Chondrocyte (in vitro differentiated cells): ENCODE results near the gene SPTBN4. TPM values are rescaled to one million over a fixed set of nuclear protein-coding genes. Genes with fewer than 3 reads are reported as not detected.
"Not testable (repeated sequence)": the region's sequence is repeated elsewhere in the genome, so short reads cannot be mapped to it uniquely, and the experiment has no call there.

ENCODE experiments used
- DNase-seq: peaks from one replicate; pipeline ENCODE4 v3.0.0; 2021; ENCODE audit warnings: mixed read lengths, low spot score
- H3K27ac Mint-ChIP-seq: one replicate; pipeline ENCODE4 v1.8.0; 2021; ENCODE audit warnings: mild to moderate bottlenecking, moderate library complexity, mixed read lengths; ENCODE audit not compliant: unreplicated experiment
- H3K27me3 Mint-ChIP-seq: 2 replicates; pipeline ENCODE4 v1.8.0; 2021; ENCODE audit warnings: low read depth, mixed read lengths
- H3K36me3 Mint-ChIP-seq: 2 replicates; pipeline ENCODE4 v1.8.0; 2021; ENCODE audit warnings: low read depth, mixed read lengths
- H3K4me1 Mint-ChIP-seq: 2 replicates; pipeline ENCODE4 v1.8.0; 2021; ENCODE audit warnings: low read depth, mild to moderate bottlenecking, mixed read lengths
- H3K4me3 Mint-ChIP-seq: one replicate; pipeline ENCODE4 v1.8.0; 2021; ENCODE audit warnings: mild to moderate bottlenecking, moderate library complexity, mixed read lengths; ENCODE audit not compliant: unreplicated experiment
- H3K9me3 Mint-ChIP-seq: 2 replicates; pipeline ENCODE4 v1.8.0; 2021; ENCODE audit warnings: low read depth, mixed read lengths
- CTCF ChIP-seq: fragments of 200-600 bp; sonication (generic); IDR thresholded peaks from 2 replicates; pipeline ENCODE4 v1.5.0; 2021; ENCODE audit warnings: antibody characterized with exemption, mild to moderate bottlenecking, moderate library complexity
- total RNA-seq: library from RNA; stranded (reverse); gene quantifications from 3 replicates; pipeline ENCODE4 v1.2.1, GENCODE V29; 2021

The SPTBN4 gene
- total RNA-seq, 1 donor from 2014 or later = 2.5 TPM

- Mint-ChIP-seq H3K27me3 (peaks cover 28% of the 10 kb centered on the region), H3K27ac (no peak overlapping the region), H3K36me3 (peaks cover 3% of the 10 kb centered on the region), H3K9me3 (no peaks in the 10 kb centered on the region), H3K4me1 (no peaks in the 10 kb centered on the region), H3K4me3 (no peak overlapping the region)
- no peak for DNase-seq
- TF ChIP-seq CTCF = no peak
These were observed 32.5 kb downstream of the SPTBN4 start for GRCh38 chr19:40499320-40499719.

- peaks cover 31% of the 10 kb centered on the region for H3K27me3 Mint-ChIP-seq
- not testable (repeated sequence) for H3K27ac Mint-ChIP-seq
These were observed 34.1 kb downstream of the SPTBN4 start for GRCh38 chr19:40500678-40501530.

GRCh38 chr19:40501599-40501998 lies 34.8 kb downstream of the SPTBN4 start:
- Mint-ChIP-seq H3K36me3 (peaks cover 4% of the 10 kb centered on the region), H3K4me1 (no peaks in the 10 kb centered on the region), H3K9me3 (no peaks in the 10 kb centered on the region), H3K4me3 (no peak overlapping the region), H3K27me3 (peaks cover 36% of the 10 kb centered on the region), H3K27ac (no peak overlapping the region)
- no peak for DNase-seq
- no peak for TF ChIP-seq CTCF

More at GRCh38 chr19:40500678-40501530, 34.1 kb downstream of the SPTBN4 start:
- not testable (repeated sequence) for H3K9me3 Mint-ChIP-seq, H3K4me3 Mint-ChIP-seq, DNase-seq, H3K4me1 Mint-ChIP-seq, H3K36me3 Mint-ChIP-seq

GRCh38 chr19:40502081-40502480 lies 35.3 kb downstream of the SPTBN4 start:
- TF ChIP-seq CTCF = no peak
- H3K27me3 Mint-ChIP-seq = peaks cover 36% of the 10 kb centered on the region
- H3K4me3 Mint-ChIP-seq = no peak overlapping the region
- H3K4me1 Mint-ChIP-seq = no peaks in the 10 kb centered on the region
- no peak overlapping the region for H3K27ac Mint-ChIP-seq
- DNase-seq = no peak
- no peaks in the 10 kb centered on the region for H3K9me3 Mint-ChIP-seq
- peaks cover 4% of the 10 kb centered on the region for H3K36me3 Mint-ChIP-seq

- Mint-ChIP-seq H3K9me3 (no peaks in the 10 kb centered on the region), H3K36me3 (peaks cover 4% of the 10 kb centered on the region), H3K4me3 (no peak overlapping the region), H3K27ac (no peak overlapping the region), H3K27me3 (peaks cover 36% of the 10 kb centered on the region), H3K4me1 (no peaks in the 10 kb centered on the region)
- DNase-seq = no peak
- TF ChIP-seq CTCF = no peak
These were observed 36.0 kb downstream of the SPTBN4 start for GRCh38 chr19:40502647-40503319.
